GM19238 (cell line): ENCODE data around the gene GARIN5B.
A peak's percentile ranks its signal among the peaks of the same experiment; 100 is the strongest.

ENCODE experiments used
- DNase-seq: peaks from one replicate; pipeline ENCODE4 v3.0.0; 2011; ENCODE audit warnings: low spot score; ENCODE audit not compliant: insufficient read length

GARIN5B gene

GRCh38 chr19:55370305-55370988, 7.4 kb upstream of the GARIN5B start, which contains the start of gene IL11:
Gene IL11 (minus strand): TSS chr19:55370463. CDS start chr19:55370310, 153 bp downstream.
- DNase-seq, result no peak

- DNase-seq, result peak; percentile 64
Measured at GRCh38 chr19:55369653-55370304, 6.7 kb upstream of the GARIN5B start.

GRCh38 chr19:55368701-55369563, 5.9 kb upstream of the GARIN5B start:
- DNase-seq, result no peak

DNA sequence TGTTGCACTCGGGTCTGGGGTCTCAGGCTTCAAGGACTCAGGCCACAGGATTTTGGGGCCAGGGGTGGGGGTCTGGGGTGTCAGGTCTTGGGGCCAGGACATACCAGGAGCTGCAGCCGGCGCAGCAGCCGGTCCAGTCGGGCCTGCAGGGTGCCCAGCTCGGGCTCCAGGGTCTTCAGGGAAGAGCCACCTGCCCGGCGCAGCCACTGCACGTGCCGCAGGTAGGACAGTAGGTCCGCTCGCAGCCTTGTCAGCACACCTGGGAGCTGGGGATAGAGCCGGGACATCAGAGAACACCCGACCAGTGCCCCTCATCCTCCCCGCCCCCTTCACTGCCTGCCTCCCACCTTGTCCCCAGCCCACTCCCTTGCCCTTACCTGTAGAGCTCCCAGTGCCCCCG, 5.0 kb upstream of the GARIN5B start:
- no peak for DNase-seq

DNA sequence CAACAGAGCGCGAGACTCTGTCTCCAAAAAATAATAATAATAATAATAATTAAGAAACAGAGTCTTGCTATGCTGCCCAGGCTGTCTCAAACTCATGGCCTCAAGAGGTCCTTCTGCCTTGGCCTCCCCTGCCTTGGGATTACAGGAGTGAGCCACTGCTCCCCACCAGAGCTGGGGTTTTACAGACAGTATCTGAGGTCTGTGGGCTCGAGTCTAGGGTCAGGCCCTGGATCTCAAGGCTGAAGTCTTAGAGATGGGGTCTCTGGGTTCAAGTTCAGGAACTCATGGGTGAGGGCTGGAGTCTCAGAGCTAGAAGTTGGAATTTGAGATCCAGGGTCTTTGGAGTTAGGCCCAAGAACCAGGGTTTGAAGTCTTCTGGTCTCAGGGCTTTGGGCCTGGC, 3.7 kb upstream of the GARIN5B start:
- DNase-seq, result no peak

DNA sequence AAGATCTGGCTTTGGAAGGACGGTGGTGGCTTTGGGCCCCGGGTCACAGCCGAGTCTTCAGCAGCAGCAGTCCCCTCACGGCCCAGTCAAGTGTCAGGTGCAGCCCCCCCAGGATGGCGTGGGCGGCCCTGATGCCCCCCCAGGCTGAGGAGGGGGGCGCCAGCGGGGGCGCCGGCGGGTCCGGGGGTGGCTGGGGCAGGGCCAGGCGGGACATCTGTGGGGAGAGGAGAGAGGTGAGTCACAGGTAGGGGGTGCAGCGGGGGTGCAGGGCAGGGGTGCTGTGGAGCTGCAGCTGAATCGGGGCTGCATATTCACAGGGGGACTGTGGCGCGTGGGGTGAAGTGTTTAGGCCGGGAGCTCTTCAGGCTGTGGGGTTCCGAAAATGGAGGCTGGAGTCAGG, 2.9 kb upstream of the GARIN5B start:
- no peak for DNase-seq

DNA sequence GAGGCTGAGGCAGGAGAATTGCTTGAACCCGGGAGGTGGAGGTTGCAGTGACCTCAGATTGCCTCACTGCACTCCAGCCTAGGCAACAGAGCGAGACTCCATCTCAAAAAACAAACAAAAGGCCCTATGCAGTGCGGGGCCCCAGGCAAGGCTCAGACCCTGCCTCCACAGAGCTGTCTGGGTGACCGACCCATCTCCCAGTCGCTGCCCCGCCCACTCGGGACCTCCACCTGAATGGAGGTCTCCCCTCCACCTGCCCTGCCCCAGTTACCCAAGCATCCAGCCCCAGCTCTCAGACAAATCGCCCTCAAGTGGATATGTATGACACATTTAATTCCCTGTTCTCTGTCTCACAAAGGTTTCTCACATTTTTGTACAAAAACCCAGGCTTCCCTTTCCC, 2.2 kb upstream of the GARIN5B start:
- DNase-seq, result no peak

DNA sequence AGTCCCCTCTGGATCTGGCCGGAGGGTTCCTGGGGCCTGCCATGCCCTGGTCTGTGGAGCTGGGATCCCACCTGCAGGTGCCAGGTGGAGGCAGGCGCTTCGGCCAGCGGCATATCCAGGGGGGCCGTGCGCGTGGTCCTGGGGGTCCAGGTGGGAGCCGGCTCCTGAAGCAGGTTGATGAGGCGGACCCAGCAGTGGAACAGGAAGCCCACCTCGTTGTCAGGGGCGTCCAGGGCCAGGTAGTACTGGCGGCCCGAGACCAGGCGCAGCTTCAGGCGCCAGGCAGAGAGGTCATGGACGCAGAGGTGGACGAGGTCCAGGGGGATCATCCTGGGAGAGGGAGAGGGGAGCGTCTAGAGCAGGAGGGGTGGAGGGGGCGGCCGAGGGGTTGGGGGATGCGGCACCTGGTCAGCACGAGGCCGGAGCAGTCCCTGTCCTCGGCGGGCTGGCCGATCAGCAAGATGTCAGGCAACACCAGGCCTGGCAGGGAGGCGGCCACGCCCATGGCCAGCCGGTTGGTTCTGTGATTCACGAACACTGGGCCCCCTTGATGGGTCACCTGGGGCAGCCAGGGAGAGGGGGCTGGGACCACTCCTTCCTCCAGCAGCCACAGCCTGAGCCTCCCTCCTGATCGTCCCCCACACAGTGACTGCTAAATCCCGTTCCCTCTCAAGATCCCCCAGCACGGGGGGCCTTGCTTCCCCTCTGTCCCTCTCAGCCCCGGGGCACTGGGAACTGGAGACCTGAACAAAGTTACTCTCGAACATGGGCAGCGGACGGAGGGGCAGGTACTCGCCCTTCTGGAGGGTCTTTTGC, 678 bp downstream of the GARIN5B start:
- DNase-seq, result no peak

DNA sequence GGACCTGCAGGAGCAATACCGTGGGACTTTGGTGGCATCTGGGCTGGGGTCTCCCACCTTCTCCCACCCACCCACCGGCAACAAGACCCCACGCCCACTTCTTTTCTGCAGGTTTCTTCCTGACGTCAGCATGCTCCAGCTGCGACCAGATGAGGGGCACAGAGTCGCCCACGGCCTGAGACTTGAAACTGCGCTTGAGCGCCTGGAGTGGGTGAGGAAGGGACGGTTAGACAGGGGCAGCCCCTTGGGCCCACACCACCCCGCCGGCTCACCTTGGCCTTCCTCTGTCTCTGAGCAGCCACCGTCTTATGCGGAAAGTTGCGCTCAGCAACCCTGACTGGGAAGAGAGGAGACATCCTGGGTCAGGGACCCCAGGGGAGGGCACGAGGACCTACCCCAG, 2.2 kb downstream of the GARIN5B start:
- DNase-seq, result no peak

DNA sequence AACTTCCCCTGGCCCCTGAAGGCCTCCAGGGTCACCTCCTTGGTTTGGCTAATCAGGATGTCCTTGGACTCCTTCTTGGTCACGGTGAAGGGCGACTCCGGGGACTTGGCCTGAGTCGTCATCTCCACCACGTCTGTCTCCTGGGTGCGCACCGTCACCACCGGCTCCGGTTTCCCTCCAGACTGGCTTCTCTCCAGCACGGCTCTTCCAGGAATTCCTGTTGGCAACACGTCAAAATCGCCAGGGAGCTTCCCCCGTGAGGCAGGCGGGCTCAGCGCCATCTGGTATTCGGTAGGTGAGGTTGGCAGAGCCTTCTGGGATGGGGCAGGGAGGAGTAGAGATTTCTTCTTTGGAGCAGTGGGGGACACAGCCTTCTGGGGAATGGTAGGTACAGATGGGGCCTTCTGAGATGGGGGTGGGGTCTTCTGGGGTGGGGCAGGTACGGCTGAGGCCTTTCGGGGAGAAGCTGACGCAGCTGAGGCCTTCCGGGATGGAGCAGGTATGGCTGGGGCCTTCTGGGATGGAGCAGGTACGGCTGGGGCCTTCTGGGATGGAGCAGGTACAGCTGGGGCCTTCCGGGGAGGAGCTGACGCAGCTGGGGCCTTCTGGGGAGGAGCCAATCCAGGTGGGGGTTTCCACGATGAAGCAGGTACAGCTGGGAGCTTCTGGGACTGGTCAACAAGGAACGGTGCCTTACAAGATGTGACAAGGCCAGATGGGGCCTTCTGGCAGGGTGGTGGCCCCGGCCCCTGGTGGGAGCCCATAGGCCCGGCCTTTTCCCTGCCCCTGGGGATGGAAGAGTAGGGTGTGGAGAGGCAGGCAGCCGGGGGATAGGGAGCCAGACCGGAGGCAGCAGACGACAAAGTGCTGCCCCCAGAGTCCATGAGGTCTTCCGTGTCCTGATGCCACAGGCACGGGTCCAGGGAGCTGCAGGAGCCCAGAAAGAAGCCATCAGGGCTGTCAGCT, 3.8 kb downstream of the GARIN5B start:
- no peak for DNase-seq

- DNase-seq, result no peak
Measured at GRCh38 chr19:55358493-55358892, 4.6 kb downstream of the GARIN5B start.

GRCh38 chr19:55355213-55355821, 7.7 kb downstream of the GARIN5B start:
- DNase-seq, result no peak

DNA sequence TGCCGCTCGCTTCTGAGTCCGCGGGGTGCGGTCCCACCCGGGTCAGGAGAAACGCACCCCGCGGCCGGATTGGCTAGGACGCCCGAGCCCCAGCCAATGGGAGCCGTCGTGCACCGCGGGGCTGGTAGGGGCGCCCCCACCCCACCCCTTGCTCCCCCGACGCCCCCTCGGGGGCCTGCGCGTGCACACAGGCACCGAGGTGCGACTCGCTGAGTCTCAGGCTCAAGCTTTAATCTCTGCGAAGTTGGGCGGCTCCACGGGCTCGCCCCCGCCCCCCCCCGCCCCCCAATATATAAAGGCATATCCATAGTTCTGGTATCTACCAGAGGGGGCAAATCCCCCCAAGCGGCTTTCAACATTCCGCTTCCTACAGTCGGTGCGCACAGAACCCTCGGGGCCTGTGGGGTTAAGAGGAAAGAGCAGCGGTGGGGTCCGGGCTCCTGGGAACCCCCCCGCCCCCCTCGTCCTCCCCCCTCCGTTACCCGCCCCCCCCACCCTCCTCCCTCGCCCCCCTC, 8.3 kb downstream of the GARIN5B start, which contains the start of gene COX6B2:
Gene COX6B2, minus strand, starts transcription at position 22 of the 515 bp plus-strand sequence. CDS start 198 bp downstream, outside the sequence.
- no peak for DNase-seq

- peak; percentile 78 for DNase-seq
Measured at GRCh38 chr19:55353803-55354697, 9.0 kb downstream of the GARIN5B start.

DNA sequence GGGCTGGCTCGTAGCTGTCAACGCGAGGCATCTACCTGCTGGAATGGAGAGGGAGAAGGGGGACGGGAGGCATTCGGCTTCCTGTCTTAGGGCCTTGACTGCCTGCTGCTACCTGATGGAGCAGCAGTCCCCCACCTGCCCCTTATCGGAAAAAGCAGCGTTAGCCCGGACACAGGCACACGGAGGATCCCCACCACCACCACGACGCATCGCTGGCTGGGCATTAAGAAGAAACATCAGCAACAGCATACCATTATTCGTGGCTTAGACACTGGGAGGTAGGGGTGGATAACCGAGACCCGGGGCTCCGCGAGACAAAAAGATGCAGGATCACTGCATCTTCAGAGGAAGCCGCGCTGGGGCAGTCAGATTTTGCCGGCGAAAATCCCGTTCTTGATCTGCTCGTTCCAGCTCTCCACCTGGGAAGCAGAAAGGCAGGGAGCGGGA, 9.7 kb downstream of the GARIN5B start:
- DNase-seq, result no peak

DNA sequence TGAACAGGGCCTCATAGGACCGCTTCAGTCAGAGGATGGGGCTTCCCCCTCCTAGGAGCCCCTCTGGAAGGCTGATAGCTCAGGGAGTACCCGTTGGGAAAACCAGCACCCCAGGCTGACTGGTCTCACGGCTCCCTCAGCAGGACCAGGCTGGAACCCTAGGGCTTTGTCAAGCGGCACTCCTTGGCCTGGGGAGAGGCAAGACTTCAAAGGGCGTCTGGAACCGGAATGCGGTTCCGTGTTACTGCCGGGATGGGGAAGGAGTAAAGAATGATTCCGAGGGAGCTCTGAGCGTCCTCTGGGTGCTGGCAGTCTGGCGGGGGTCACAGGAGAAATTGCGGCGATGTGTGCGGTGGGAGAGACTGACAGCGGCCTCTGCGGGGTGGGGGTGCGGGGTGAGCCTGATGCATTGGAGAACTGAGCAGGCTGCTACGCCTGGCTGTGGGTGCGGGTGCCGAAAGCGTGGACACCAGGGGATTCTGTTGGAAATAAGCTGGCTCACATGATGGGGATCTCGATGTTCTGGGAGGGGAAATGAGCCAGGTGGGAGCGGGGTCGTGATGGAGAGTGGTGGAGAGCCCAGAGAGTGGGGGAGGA, 10.4 kb downstream of the GARIN5B start:
- DNase-seq, result no peak

- DNase-seq, result no peak
Measured at GRCh38 chr19:55352040-55352439, 11.0 kb downstream of the GARIN5B start.
